ENCODE data around the gene OVOL2. TPM values are rescaled to one million over a fixed set of nuclear protein-coding genes. Genes with fewer than 3 reads are reported as not detected.

Gene OVOL2
- total and polyA plus RNA-seq, 2 of the 8 experiments (the other 6 are each of a cell fraction or from before 2014, with no cell fraction given): 11.0 to 11.4 TPM

DNA sequence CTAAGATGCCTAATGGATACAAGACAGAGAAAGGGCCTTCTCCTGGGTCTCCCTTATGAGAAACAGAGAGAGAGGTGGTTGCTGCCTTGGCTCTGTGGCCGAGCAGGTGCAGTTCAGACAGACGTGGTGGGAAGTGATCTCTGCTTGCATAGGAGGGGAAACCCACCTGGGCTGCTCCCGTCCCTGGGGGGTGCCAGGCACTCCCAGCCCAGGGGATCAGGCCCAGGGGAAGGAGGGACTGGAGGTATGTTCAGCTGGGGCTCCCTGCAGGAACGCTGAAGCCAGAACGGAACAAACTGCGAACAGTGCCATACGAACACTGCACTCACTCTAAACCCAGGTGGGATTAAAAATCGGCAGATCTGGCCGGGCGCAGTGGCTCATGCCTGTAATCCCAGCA lies 35.7 kb upstream of the OVOL2 start:
- H3K9me3 ChIP-seq (ENCODE audit: insufficient read depth in 2 of 2, low read depth in 1 of 2, low read length in 1 of 2): no peaks in the 10 kb centered on the region
- no peak overlapping the region for H3K18ac ChIP-seq (ENCODE audit: extremely low read depth, low read length)
- no peak overlapping the region for H3K23ac ChIP-seq (ENCODE audit: insufficient read length)
- no peak overlapping the region for H3K4ac ChIP-seq (replicated peaks; ENCODE audit: insufficient read length, low read depth, low read length)
- H3K56ac ChIP-seq (replicated peaks; ENCODE audit: insufficient read length, low read depth, low read length): no peak overlapping the region
- peak overlapping the region; percentile 59; the same call in 1 of the 2 replicates for H4K8ac ChIP-seq (ENCODE audit: extremely low read depth, insufficient read depth, low read length)
- no peak overlapping the region for H2BK15ac ChIP-seq (ENCODE audit: low read length)
- no peak overlapping the region for H4K5ac ChIP-seq (ENCODE audit: insufficient read length, low read depth, low read length)
- H3K27ac ChIP-seq (ENCODE audit: low read depth, low read length): no peak overlapping the region
- H3K4me1 ChIP-seq (replicated peaks in 1 of 4; ENCODE audit: control insufficient read depth in 3 of 4, insufficient read depth in 4 of 4, low read length in 3 of 4): peaks cover 0 to 2% (median 0%) of the 10 kb centered on the region in 4 experiments; a peak in 1 of 7 replicates
- H2AFZ ChIP-seq (ENCODE audit: low read length): peak overlapping the region; percentile 66; the same call in 1 of the 2 replicates
- H3K79me2 ChIP-seq (ENCODE audit: control insufficient read depth in 1 of 2, insufficient read depth in 2 of 2, low read length in 2 of 2): no peaks in the 10 kb centered on the region
- no peak overlapping the region for H2BK12ac ChIP-seq (ENCODE audit: low read depth, low read length)
- 92% methylated on average over 10 of the region's 10 CpGs; no CpG with 5 or more reads in 1 of the 2 experiments for WGBS, 2 experiments (ENCODE audit: extremely low coverage in 1 of 2, insufficient coverage in 1 of 2, insufficient read length in 1 of 2, insufficient replicate concordance in 2 of 2, low coverage in 1 of 2, low lambda C conversion rate in 2 of 2, missing lambda C conversion rate in 1 of 2)
- no peak overlapping the region for H2BK5ac ChIP-seq (ENCODE audit: low read depth, low read length)
- no peaks in the 10 kb centered on the region for H3K79me1 ChIP-seq (ENCODE audit: low read depth, low read length)
- no peak for FAIRE-seq
- H3K9ac ChIP-seq (replicated peaks in 1 of 4; ENCODE audit: extremely low read depth in 1 of 4, low read depth in 3 of 4, low read length in 3 of 4): no peak overlapping the region
- H2BK120ac ChIP-seq (replicated peaks; ENCODE audit: low read depth, low read length): no peak overlapping the region
- no peaks in the 10 kb centered on the region for H3K23me2 ChIP-seq (ENCODE audit: low read depth, low read length)
- no peaks in the 10 kb centered on the region for H3K36me3 ChIP-seq (ENCODE audit: control insufficient read depth in 2 of 4, insufficient read depth in 4 of 4, low read length in 3 of 4)
- H3K4me3 ChIP-seq (ENCODE audit: extremely low read depth in 1 of 4, insufficient read depth in 2 of 4, low read depth in 3 of 4, low read length in 4 of 4): no peak overlapping the region
- no peak overlapping the region for H3K14ac ChIP-seq (ENCODE audit: insufficient read length)
- H4K20me1 ChIP-seq (replicated peaks in 1 of 2; ENCODE audit: control insufficient read depth in 1 of 2, insufficient read depth in 2 of 2, low read length in 2 of 2): no peaks in the 10 kb centered on the region
- 0 out of 7 replicates have a peak, but pooled peaks cover 0 to 2% (median 0%) of the 10 kb centered on the region in 4 experiments for H3K27me3 ChIP-seq (replicated peaks in 1 of 4; ENCODE audit: control insufficient read depth in 3 of 4, extremely low read depth in 1 of 4, insufficient read depth in 3 of 4, low read length in 3 of 4)
- CTCF ChIA-PET (ENCODE audit: partially characterized antibody): no interaction called here
- no peak overlapping the region for H2BK20ac ChIP-seq (ENCODE audit: low read length)
- H2AK5ac ChIP-seq (ENCODE audit: low read depth, low read length): no peak overlapping the region
- peak in 1 of 2 experiments; percentile 44 for DNase-seq (ENCODE audit: low read depth in 1 of 2, low spot score in 2 of 2)
- POLR2A ChIA-PET (ENCODE audit: partially characterized antibody): interaction anchor here (0.8 kb wide), 1 partner anchor 39 kb away, joined by 3 read pairs; no protein-coding TSS in a partner anchor
- H3K4me2 ChIP-seq (ENCODE audit: insufficient read depth in 1 of 2, low read depth in 2 of 2, low read length in 2 of 2): no peak overlapping the region
- no peak overlapping the region for H4K91ac ChIP-seq (replicated peaks; ENCODE audit: insufficient read length, low read length)
- no peak for TF ChIP-seq RBBP5 (IDR thresholded peaks at IDR 0.05; ENCODE audit: borderline replicate concordance, low read depth, low read length)
- no peak for TF ChIP-seq NANOG (IDR thresholded peaks at IDR 0.05; ENCODE audit: insufficient read depth, low read depth, low read length, poor library complexity, severe bottlenecking)
- no peak for TF ChIP-seq SIN3A (conservative IDR thresholded peaks at IDR 0.05 in 1 of 2, IDR thresholded peaks at IDR 0.05 in 1 of 2; ENCODE audit: low read depth in 1 of 2, low read length in 2 of 2)
- no peak for TF ChIP-seq BRCA1 (IDR thresholded peaks at IDR 0.05; ENCODE audit: low read depth, low read length)
- TF ChIP-seq CHD2 (IDR thresholded peaks at IDR 0.05; ENCODE audit: low read length): no peak
- no peak for TF ChIP-seq HDAC6 (IDR thresholded peaks at IDR 0.05; ENCODE audit: low read depth, low read length)
- no peak for TF ChIP-seq FOSL1 (IDR thresholded peaks at IDR 0.05; ENCODE audit: insufficient read depth, low read depth, low read length)
- TF ChIP-seq TCF12 (IDR thresholded peaks at IDR 0.05; ENCODE audit: low read depth, low read length): no peak
- TF ChIP-seq RXRA (IDR thresholded peaks at IDR 0.05; ENCODE audit: insufficient read depth, low read depth, low read length): no peak
- TF ChIP-seq MAX (IDR thresholded peaks at IDR 0.05): no peak
- TF ChIP-seq TAF7 (optimal IDR thresholded peaks at IDR 0.05; ENCODE audit: borderline replicate concordance, low read depth, low read length): no peak
- TF ChIP-seq SAP30 (IDR thresholded peaks at IDR 0.05; ENCODE audit: insufficient read depth, insufficient replicate concordance, low read length): no peak
- no peak for TF ChIP-seq KDM5A (IDR thresholded peaks at IDR 0.05; ENCODE audit: low read length)
- TF ChIP-seq EGR1 (IDR thresholded peaks at IDR 0.05; ENCODE audit: borderline replicate concordance, low read depth, low read length): no peak
